H1 (cell line): ENCODE results near the gene CDNF. TPM values are rescaled to one million over a fixed set of nuclear protein-coding genes. Genes with fewer than 3 reads are reported as not detected.
A peak's percentile ranks its signal among the peaks of the same experiment; 100 is the strongest.

Experiments
- CTCF ChIA-PET: fragments of 300-600 bp; sonication (Branson Sonifier 250); formaldehyde crosslinking; loops from one replicate; lab custom pipeline; 2021; ENCODE audit not compliant: partially characterized antibody; lab: Charles Lee
- POLR2A ChIA-PET: fragments of 300-600 bp; sonication (Branson Sonifier 250); formaldehyde crosslinking; loops from one replicate; lab custom pipeline; 2021; ENCODE audit warnings: inconsistent platforms; ENCODE audit not compliant: partially characterized antibody; lab: Charles Lee
- DNase-seq, 2 experiments: peaks; one replicate each; pipeline versions ENCODE4 v3.0.0 to v3.0.0-alpha.2; 2010 to 2022; ENCODE audit warnings: low spot score in 2 of 2, low read depth in 1 of 2, mixed read lengths in 1 of 2
- FAIRE-seq: peaks from 2 replicates; lab custom pipeline; 2011; peaks lifted over from hg19 to GRCh38; lab: Jason Lieb, UNC
- H2AFZ ChIP-seq: 2 replicates; pipeline ENCODE4 v1.8.1; 2012; ENCODE audit warnings: low read length, inconsistent platforms
- H2AK5ac ChIP-seq: 2 replicates; pipeline ENCODE4 v1.6.1; 2013; ENCODE audit warnings: low read depth, low read length
- H2BK120ac ChIP-seq: replicated peaks from 2 replicates; pipeline ENCODE3; 2013; ENCODE audit warnings: low read depth, low read length, inconsistent platforms
- H2BK12ac ChIP-seq: 2 replicates; pipeline ENCODE4 v1.6.1; 2013; ENCODE audit warnings: low read depth, low read length
- H2BK15ac ChIP-seq: 2 replicates; pipeline ENCODE4 v1.6.1; 2013; ENCODE audit warnings: low read length
- H2BK20ac ChIP-seq: 2 replicates; pipeline ENCODE4 v1.6.1; 2013; ENCODE audit warnings: low read length
- H2BK5ac ChIP-seq: 2 replicates; pipeline ENCODE4 v1.6.1; 2013; ENCODE audit warnings: low read depth, low read length
- H3K14ac ChIP-seq: 2 replicates; pipeline ENCODE4 v1.6.1; 2013; ENCODE audit warnings: inconsistent platforms; ENCODE audit not compliant: insufficient read length
- H3K18ac ChIP-seq: 2 replicates; pipeline ENCODE4 v1.6.1; 2013; ENCODE audit warnings: low read length; ENCODE audit errors: extremely low read depth
- H3K23ac ChIP-seq: 2 replicates; pipeline ENCODE4 v1.6.1; 2013; ENCODE audit warnings: inconsistent platforms; ENCODE audit not compliant: insufficient read length
- H3K23me2 ChIP-seq: 2 replicates; pipeline ENCODE4 v1.6.1; 2013; ENCODE audit warnings: low read depth, low read length
- H3K27ac ChIP-seq: 2 replicates; pipeline ENCODE4 v1.6.1; 2011; ENCODE audit warnings: low read depth, low read length, inconsistent platforms
- H3K27me3 ChIP-seq, 4 experiments: replicated peaks in 1 of 4; 1 replicate in 1 of 4; 2 replicates in 3 of 4; pipeline versions ENCODE4 v1.6.1 to v1.8.1; 2011 to 2013; ENCODE audit warnings: low read length in 3 of 4, mild to moderate bottlenecking in 3 of 4, inconsistent platforms in 2 of 4, mixed read lengths in 2 of 4, moderate library complexity in 1 of 4; ENCODE audit not compliant: control insufficient read depth in 3 of 4, insufficient read depth in 3 of 4; ENCODE audit errors: extremely low read depth in 1 of 4
- H3K36me3 ChIP-seq, 4 experiments: 2 replicates each; pipeline versions ENCODE4 v1.6.1 to v1.8.1; 2011 to 2013; ENCODE audit warnings: mild to moderate bottlenecking in 4 of 4, low read length in 3 of 4, moderate library complexity in 2 of 4, control low read depth in 1 of 4, inconsistent platforms in 1 of 4; ENCODE audit not compliant: insufficient read depth in 4 of 4, control insufficient read depth in 2 of 4
- H3K4ac ChIP-seq: replicated peaks from 2 replicates; pipeline ENCODE3; 2013; ENCODE audit warnings: low read length, low read depth, mixed read lengths, inconsistent platforms; ENCODE audit not compliant: insufficient read length
- H3K4me1 ChIP-seq, 4 experiments: replicated peaks in 1 of 4; 1 replicate in 1 of 4; 2 replicates in 3 of 4; pipeline versions ENCODE4 v1.6.1 to v1.8.1; 2011 to 2013; ENCODE audit warnings: low read length in 3 of 4, inconsistent platforms in 2 of 4, mixed read lengths in 1 of 4; ENCODE audit not compliant: insufficient read depth in 4 of 4, control insufficient read depth in 3 of 4
- H3K4me2 ChIP-seq, 2 experiments: 2 replicates each; pipeline versions ENCODE4 v1.6.1 to v1.8.1; 2011 to 2013; ENCODE audit warnings: low read depth in 2 of 2, low read length in 2 of 2, control low read depth in 1 of 2, inconsistent platforms in 1 of 2, mild to moderate bottlenecking in 1 of 2; ENCODE audit not compliant: insufficient read depth in 1 of 2
- H3K4me3 ChIP-seq, 4 experiments: fragments of 200-600, 300-600 bp in 1 of 4; sonication (generic), shearing (Covaris generic), sonication (Bioruptor Twin) in 1 of 4; 2 replicates each; pipeline versions ENCODE4 v1.5.1 to v1.8.1; 2011 to 2016; ENCODE audit warnings: low read length in 4 of 4, low read depth in 3 of 4, control low read depth in 2 of 4, inconsistent platforms in 2 of 4, mild to moderate bottlenecking in 2 of 4, mixed read lengths in 1 of 4, moderate library complexity in 1 of 4; ENCODE audit not compliant: insufficient read depth in 2 of 4; ENCODE audit errors: extremely low read depth in 1 of 4
- H3K56ac ChIP-seq: replicated peaks from 2 replicates; pipeline ENCODE3; 2013; ENCODE audit warnings: low read depth, mild to moderate bottlenecking, mixed read lengths, low read length, inconsistent platforms; ENCODE audit not compliant: insufficient read length
- H3K79me1 ChIP-seq: 2 replicates; pipeline ENCODE4 v1.6.1; 2013; ENCODE audit warnings: low read depth, low read length, control low read depth
- H3K79me2 ChIP-seq, 2 experiments: 2 replicates each; pipeline versions ENCODE4 v1.6.1 to v1.8.1; 2012 to 2013; ENCODE audit warnings: low read length in 2 of 2, mild to moderate bottlenecking in 2 of 2, inconsistent platforms in 1 of 2; ENCODE audit not compliant: insufficient read depth in 2 of 2, control insufficient read depth in 1 of 2
- H3K9ac ChIP-seq, 4 experiments: replicated peaks in 1 of 4; 1 replicate in 1 of 4; 2 replicates in 3 of 4; pipeline versions ENCODE4 v1.6.1 to v1.8.1; 2011 to 2013; ENCODE audit warnings: low read depth in 3 of 4, low read length in 3 of 4, control low read depth in 2 of 4, mild to moderate bottlenecking in 2 of 4, moderate library complexity in 2 of 4, inconsistent platforms in 1 of 4; ENCODE audit errors: extremely low read depth in 1 of 4
- H3K9me3 ChIP-seq, 2 experiments: 2 replicates each; pipeline versions ENCODE4 v1.6.1 to v1.8.1; 2012 to 2013; ENCODE audit warnings: mild to moderate bottlenecking in 2 of 2, moderate library complexity in 2 of 2, control low read depth in 1 of 2, inconsistent platforms in 1 of 2, low read depth in 1 of 2, low read length in 1 of 2, mixed read lengths in 1 of 2; ENCODE audit not compliant: insufficient read depth in 2 of 2
- H4K20me1 ChIP-seq, 2 experiments: replicated peaks in 1 of 2; 2 replicates each; pipeline versions ENCODE3 to v1.8.1; 2011 to 2013; ENCODE audit warnings: inconsistent platforms in 2 of 2, low read length in 2 of 2, mild to moderate bottlenecking in 1 of 2; ENCODE audit not compliant: insufficient read depth in 2 of 2, control insufficient read depth in 1 of 2
- H4K5ac ChIP-seq: 2 replicates; pipeline ENCODE4 v1.6.1; 2013; ENCODE audit warnings: low read length, low read depth, mixed read lengths, inconsistent platforms; ENCODE audit not compliant: insufficient read length
- H4K8ac ChIP-seq: 2 replicates; pipeline ENCODE4 v1.8.0; 2013; ENCODE audit warnings: mild to moderate bottlenecking, moderate library complexity, low read length, inconsistent platforms; ENCODE audit not compliant: insufficient read depth; ENCODE audit errors: extremely low read depth
- H4K91ac ChIP-seq: replicated peaks from 2 replicates; pipeline ENCODE3; 2013; ENCODE audit warnings: low read length, mixed read lengths, inconsistent platforms; ENCODE audit not compliant: insufficient read length
- CBX8 ChIP-seq: fragments of 300-800, 300-1000 bp; sonication (generic); IDR thresholded peaks from 2 replicates; pipeline ENCODE4 v1.7.1; 2016; ENCODE audit warnings: low read depth, low read length, borderline replicate concordance
- CHD1 ChIP-seq: IDR thresholded peaks from 2 replicates; pipeline ENCODE4 v1.6.1; 2012; ENCODE audit warnings: low read depth, low read length, improper control_type of control experiment
- RBBP5 ChIP-seq: IDR thresholded peaks from 2 replicates; pipeline ENCODE4 v1.7.1; 2012; ENCODE audit warnings: low read depth, mild to moderate bottlenecking, inconsistent platforms, low read length, moderate library complexity, borderline replicate concordance
- SIN3A ChIP-seq, 2 experiments: IDR thresholded peaks in 1 of 2; conservative IDR thresholded peaks in 1 of 2; 2 replicates each; pipeline ENCODE4 v1.6.1; 2011 to 2012; ENCODE audit warnings: low read length in 2 of 2, improper control_type of control experiment in 1 of 2, low read depth in 1 of 2, mild to moderate bottlenecking in 1 of 2
- SP1 ChIP-seq: IDR thresholded peaks from 2 replicates; pipeline ENCODE4 v1.6.1; 2011; ENCODE audit warnings: low read depth, low read length
- SP4 ChIP-seq: IDR thresholded peaks from 2 replicates; pipeline ENCODE4 v1.6.1; 2012; ENCODE audit warnings: low read length, inconsistent platforms
- SUZ12 ChIP-seq: fragments of 200-600 bp; sonication (generic); IDR thresholded peaks from 2 replicates; pipeline ENCODE4 v1.6.1; 2012; ENCODE audit warnings: mild to moderate bottlenecking, inconsistent platforms, low read length, moderate library complexity, mixed read lengths
- WGBS, 2 experiments: shearing (Covaris generic) in 1 of 2; methylation state at CpG; one replicate each; pipeline versions ENCODE4 v1.1.6 to v1.1.7; 2013 to 2015; ENCODE audit warnings: low lambda C conversion rate in 2 of 2, mixed read lengths in 2 of 2, inconsistent platforms in 1 of 2, low coverage in 1 of 2, missing lambda C conversion rate in 1 of 2; ENCODE audit not compliant: insufficient replicate concordance in 2 of 2, insufficient coverage in 1 of 2, insufficient read length in 1 of 2; ENCODE audit errors: extremely low coverage in 1 of 2, missing lambda C conversion rate in 1 of 2; 5-methylcytosine and 5-hydroxymethylcytosine counted together
- polyA plus RNA-seq, 7 experiments: library from polyadenylated mRNA; depleted of rRNA in 3 of 7; stranded (reverse) in 5 of 7; unstranded in 2 of 7; fragments of >200 nt in 5 of 7; fragments of 200-250 nt in 2 of 7; gene quantifications; 1 replicate in 5 of 7; 2 replicates in 1 of 7; 4 replicates in 1 of 7; pipeline versions ENCODE4 v1.2.1 to v1.2.3, GENCODE V29; 2011 to 2013; ENCODE audit warnings: missing spikeins in 2 of 7, mixed read lengths in 2 of 7
- total RNA-seq: library from RNA; stranded (reverse); fragmentation: NEBNext Ultra II Directional; extraction: Animal tissue kit (Norgen Biotek cat#: 25700); gene quantifications from 2 replicates; pipeline ENCODE4 v1.2.1, GENCODE V29; 2021

Gene CDNF
- total and polyA plus RNA-seq, 2 of the 8 experiments (the other 6 are each of a cell fraction or from before 2014, with no cell fraction given): 0.32 to 0.67 TPM

- H2BK5ac ChIP-seq: no peak overlapping the region
- FAIRE-seq (no peak), DNase-seq (no peak)
- H3K4me2 ChIP-seq: no peak overlapping the region
- H3K4me3 ChIP-seq: no peak overlapping the region
- H3K27ac ChIP-seq: no peak overlapping the region
- no peaks in the 10 kb centered on the region for H3K79me1 ChIP-seq
- no peak overlapping the region for H2BK15ac ChIP-seq
- no peaks in the 10 kb centered on the region for H3K9me3 ChIP-seq
- ChIA-PET POLR2A (no interaction called here), CTCF (interaction anchor here (0.6 to 2.2 kb wide), 4 partner anchors 12 to 624 kb away, joined by 3 to 10 read pairs (median 3); no protein-coding TSS in a partner anchor)
- no peak overlapping the region for H4K91ac ChIP-seq
- no peaks in the 10 kb centered on the region for H3K79me2 ChIP-seq
- H3K27me3 ChIP-seq: no peaks in the 10 kb centered on the region
- no peak overlapping the region for H3K23ac ChIP-seq
- no peak overlapping the region for H2AK5ac ChIP-seq
- no peak overlapping the region for H2BK20ac ChIP-seq
- H3K4ac ChIP-seq: no peak overlapping the region
- H3K14ac ChIP-seq: no peak overlapping the region
- H3K9ac ChIP-seq: no peak overlapping the region
- no peaks in the 10 kb centered on the region; a peak in 2 of 7 replicates for H3K4me1 ChIP-seq
- no peak overlapping the region for H2BK120ac ChIP-seq
- peak overlapping the region; percentile 73 for H2AFZ ChIP-seq
- no peak overlapping the region for H3K18ac ChIP-seq
- no peak overlapping the region for H4K8ac ChIP-seq
- H3K36me3 ChIP-seq: no peaks in the 10 kb centered on the region
- 87% methylated on average over 4 of the region's 5 CpGs; no CpG with 5 or more reads in 1 of the 2 experiments for WGBS, 2 experiments
- no peak overlapping the region for H3K56ac ChIP-seq
- H2BK12ac ChIP-seq: no peak overlapping the region
- H4K5ac ChIP-seq: no peak overlapping the region
- no peaks in the 10 kb centered on the region for H3K23me2 ChIP-seq
- H4K20me1 ChIP-seq: no peaks in the 10 kb centered on the region
- TF ChIP-seq CBX8: no peak
- TF ChIP-seq RBBP5: no peak
- TF ChIP-seq SP1: no peak
- no peak for TF ChIP-seq CHD1
- no peak for TF ChIP-seq SP4
- TF ChIP-seq SIN3A (conservative IDR thresholded peaks at IDR 0.05 in 1 of 2, IDR thresholded peaks at IDR 0.05 in 1 of 2; ENCODE audit: low read depth in 1 of 2, low read length in 2 of 2): no peak
- no peak for TF ChIP-seq SUZ12
These were observed 17.1 kb downstream of the CDNF start for GRCh38 chr10:14820775-14821154.
